Testis (tissue), 3 donors: ENCODE data around the gene GPD1L. TPM values are rescaled to one million over a fixed set of nuclear protein-coding genes. Genes with fewer than 3 reads are reported as not detected.

Source experiments
- DNase-seq: peaks from one replicate; pipeline ENCODE4 v3.0.0-alpha.2; 2019
- H3K27ac ChIP-seq, 2 donors: fragments of 200-600 bp; sonication (generic); one replicate each; pipeline ENCODE4 v1.5.1; 2019
- H3K27me3 ChIP-seq: fragments of 200-600 bp; sonication (generic); one replicate; pipeline ENCODE4 v1.5.1; 2019
- H3K36me3 ChIP-seq: fragments of 200-600 bp; sonication (generic); one replicate; pipeline ENCODE4 v1.5.1; 2017; ENCODE audit warnings: low read depth; ENCODE audit errors: missing control alignments
- H3K4me1 ChIP-seq: fragments of 200-600 bp; sonication (generic); one replicate; pipeline ENCODE4 v1.5.1; 2019
- H3K4me3 ChIP-seq, 2 donors: fragments of 200-600 bp; sonication (generic); one replicate each; pipeline ENCODE4 v1.5.1; 2017 to 2019
- H3K9me3 ChIP-seq: fragments of 200-600 bp; sonication (generic); one replicate; pipeline ENCODE4 v1.5.1; 2017
- CTCF ChIP-seq, 3 experiments: fragments of 450-650 bp in 2 of 3; fragments of 200-600 bp in 1 of 3; sonication (generic) in 1 of 3; IDR thresholded peaks; one replicate each; pipeline ENCODE4 v1.5.1; 2016 to 2019; ENCODE audit warnings: antibody characterized with exemption in 3 of 3, mild to moderate bottlenecking in 2 of 3, moderate library complexity in 1 of 3
- POLR2A ChIP-seq: fragments of 450-650 bp; IDR thresholded peaks from one replicate; pipeline ENCODE4 v1.6.1; 2017; ENCODE audit warnings: antibody characterized with exemption, mild to moderate bottlenecking, moderate library complexity
- WGBS, 2 donors: methylation state at CpG; one replicate each; pipeline ENCODE4 v1.1.5; 2018; 5-methylcytosine and 5-hydroxymethylcytosine counted together
- intact Hi-C: fragments of 100-400 bp; cut with DNase I; formaldehyde crosslinking; loops from one replicate; pipeline ENCODE4 v1.15.1; 2023; ENCODE audit warnings: low total_unique reads
- polyA plus RNA-seq: library from polyadenylated mRNA; stranded (reverse); fragments of 350-450 nt; fragmentation: Illumina TruSeq; extraction: RNeasy Lipid Tissue Mini Kit (QIAGEN cat#74804); gene quantifications from one replicate; pipeline ENCODE4 v1.2.3, GENCODE V29; 2014; ENCODE audit warnings: low read depth, low replicate concordance; ENCODE audit not compliant: insufficient read depth
- total RNA-seq, 2 donors: library from RNA; depleted of rRNA; stranded (reverse); fragments of >200 nt; gene quantifications; one replicate each; pipeline ENCODE4 v1.2.3, GENCODE V29; 2016

GPD1L gene
- total and polyA plus RNA-seq, 3 donors from 2014 or later: 13.4 to 18.4 (median 15.4) TPM

DNA sequence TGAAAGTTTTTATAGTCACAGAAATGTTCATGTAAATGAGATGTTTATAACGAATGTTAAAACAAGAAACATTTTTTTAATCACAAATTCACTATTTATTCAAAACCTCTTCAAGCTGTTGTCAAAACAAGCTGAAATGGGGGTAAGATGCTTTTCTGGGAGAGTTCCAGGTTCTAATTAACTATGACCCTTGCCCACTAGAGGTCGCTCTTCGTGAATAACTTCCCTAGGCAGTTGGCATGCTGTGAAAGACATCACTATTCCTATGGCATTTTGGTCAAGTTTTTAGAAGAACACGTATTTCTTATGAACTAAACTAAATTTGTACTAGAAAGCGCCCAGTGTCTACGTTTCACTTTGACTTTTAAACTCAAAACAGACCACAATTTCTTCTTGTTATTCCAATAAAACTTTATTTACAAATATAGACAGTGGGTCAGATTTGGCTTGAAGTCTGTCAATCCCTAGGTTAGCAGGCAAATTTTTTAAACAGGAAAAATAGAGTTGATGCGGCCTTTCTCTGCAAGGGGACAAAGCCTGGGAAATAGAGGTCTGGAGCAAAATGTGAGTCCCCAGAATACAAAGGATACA lies 69.3 kb downstream of the GPD1L start:
- intact Hi-C loops: no loop called here
- no peak overlapping the region for H3K4me3 ChIP-seq
- TF ChIP-seq CTCF (IDR thresholded peaks at IDR 0.05) (peak in 2 of 3 experiments; percentile 53 to 63), POLR2A (no peak)
- H3K4me1 ChIP-seq: no peaks in the 10 kb centered on the region
- H3K9me3 ChIP-seq: no peaks in the 10 kb centered on the region
- H3K27me3 ChIP-seq: no peaks in the 10 kb centered on the region
- H3K36me3 ChIP-seq: no peaks in the 10 kb centered on the region
- H3K27ac ChIP-seq: no peak overlapping the region
- WGBS, 2 donors: 62 to 63% methylated on average over 7 of the region's 7 CpGs
- DNase-seq: peak; percentile 71

DNA sequence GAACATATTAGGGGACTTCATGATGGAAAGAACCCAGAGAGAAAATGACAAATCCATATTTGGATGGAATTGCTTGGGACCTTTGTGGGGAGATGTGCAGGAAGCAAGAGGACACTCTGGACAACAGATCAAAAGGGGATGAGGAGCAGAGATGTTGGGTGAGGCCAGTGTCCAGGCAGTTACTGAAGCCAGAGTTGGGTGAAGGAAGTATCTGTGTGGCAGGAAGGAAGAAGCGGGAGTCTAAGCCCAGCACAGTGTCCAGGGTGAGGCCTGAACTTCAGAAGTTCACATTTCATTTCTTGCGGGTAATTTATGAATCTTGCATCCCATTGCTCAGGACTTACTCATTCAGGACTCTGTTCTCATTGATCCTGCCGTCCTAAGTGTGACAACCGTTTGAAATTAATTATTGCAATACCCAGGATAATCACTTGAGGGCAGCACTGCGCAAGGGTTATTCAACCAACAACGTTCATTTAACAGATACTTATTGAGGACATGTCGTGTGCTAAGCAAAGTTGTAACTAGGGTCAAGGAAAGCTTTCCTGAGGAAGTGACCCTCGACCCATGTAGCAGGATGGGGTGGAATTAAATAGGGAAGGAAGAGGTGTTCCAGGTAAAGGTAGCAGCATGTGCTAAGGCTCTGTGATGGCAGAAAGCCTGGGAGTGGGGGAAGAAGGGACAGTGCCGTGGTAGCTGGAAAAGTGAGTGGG lies 70.7 kb downstream of the GPD1L start:
- WGBS, 2 donors: 18 to 22% methylated on average over 9 of the region's 9 CpGs
- H3K4me3 ChIP-seq: no peak overlapping the region
- H3K36me3 ChIP-seq: no peaks in the 10 kb centered on the region
- H3K27ac ChIP-seq: no peak overlapping the region
- DNase-seq: peak; percentile 62
- H3K9me3 ChIP-seq: no peaks in the 10 kb centered on the region
- no peaks in the 10 kb centered on the region for H3K27me3 ChIP-seq
- TF ChIP-seq POLR2A (no peak), CTCF (IDR thresholded peaks at IDR 0.05) (peak; percentile 34 to 68 (median 64))
- intact Hi-C loops: no loop called here
- H3K4me1 ChIP-seq: no peaks in the 10 kb centered on the region

- H3K36me3 ChIP-seq: no peaks in the 10 kb centered on the region
- no peaks in the 10 kb centered on the region for H3K9me3 ChIP-seq
- H3K27ac ChIP-seq: no peak overlapping the region
- H3K4me1 ChIP-seq: no peaks in the 10 kb centered on the region
- WGBS, 2 donors: 26 to 30% methylated on average over 5 of the region's 5 CpGs
- H3K4me3 ChIP-seq: no peak overlapping the region
- intact Hi-C loops: no loop called here
- H3K27me3 ChIP-seq: no peaks in the 10 kb centered on the region
- peak; percentile 57 to 75 (median 73) for TF ChIP-seq CTCF (IDR thresholded peaks at IDR 0.05)
- no peak for TF ChIP-seq POLR2A
- DNase-seq: peak; percentile 85
These were observed 71.3 kb downstream of the GPD1L start for GRCh38 chr3:32177702-32178198.

- no peaks in the 10 kb centered on the region for H3K4me1 ChIP-seq
- WGBS, 2 donors: 61 to 65% methylated on average over 7 of the region's 7 CpGs
- H3K27ac ChIP-seq: no peak overlapping the region
- DNase-seq: no peak
- no peaks in the 10 kb centered on the region for H3K27me3 ChIP-seq
- intact Hi-C loops: no loop called here
- no peak overlapping the region for H3K4me3 ChIP-seq
- no peak for TF ChIP-seq CTCF (IDR thresholded peaks at IDR 0.05)
- TF ChIP-seq POLR2A: no peak
- H3K36me3 ChIP-seq: no peaks in the 10 kb centered on the region
- H3K9me3 ChIP-seq: no peaks in the 10 kb centered on the region
These were observed 73.8 kb downstream of the GPD1L start for GRCh38 chr3:32180141-32180784.
